K562 (cell line): ENCODE data around the gene ZSCAN32. TPM values are rescaled to one million over a fixed set of nuclear protein-coding genes. Genes with fewer than 3 reads are reported as not detected.

Experiments used
- BCL6 ChIP-seq: fragments of 250-450 bp; sonication (Bioruptor Pico); IDR thresholded peaks from 2 replicates; pipeline ENCODE4 v1.4.0; 2020
- EHMT2 ChIP-seq: fragments of 450-650 bp; IDR thresholded peaks from 2 replicates; pipeline ENCODE4 v1.6.1; 2018; ENCODE audit warnings: antibody characterized with exemption
- GABPB1 ChIP-seq: sonication (generic); formaldehyde crosslinking; IDR thresholded peaks from 2 replicates; pipeline ENCODE4 v1.8.0; 2022; ENCODE audit warnings: mild to moderate bottlenecking, missing genetic modification reagents
- NCOA6 ChIP-seq: fragments of 450-650 bp; IDR thresholded peaks from 2 replicates; pipeline ENCODE4 v1.6.1; 2017; ENCODE audit warnings: mild to moderate bottlenecking
- PML ChIP-seq: IDR thresholded peaks from 2 replicates; pipeline ENCODE4 v1.6.1; 2012; ENCODE audit warnings: low read length, inconsistent platforms
- TCF7 ChIP-seq: sonication (generic); IDR thresholded peaks from 2 replicates; pipeline ENCODE4 v1.6.1; 2016; ENCODE audit warnings: antibody characterized with exemption, borderline replicate concordance
- ZNF197 ChIP-seq: fragments of 200-800 bp; sonication (Bioruptor generic); IDR thresholded peaks from 2 replicates; pipeline ENCODE4 v1.6.1; 2016; ENCODE audit warnings: low read depth, missing genetic modification characterization, missing compliant biosample characterization
- polyA plus RNA-seq, 8 experiments: library from polyadenylated mRNA; depleted of rRNA in 4 of 8; stranded (reverse) in 5 of 8; unstranded in 3 of 8; fragments of >200 nt; fragmentation: Nextera tagmentation in 2 of 8; fragmentation: Illumina TruSeq in 1 of 8; extraction: Ambion mirVana in 2 of 8; extraction: Trizol in 1 of 8; gene quantifications; 2 replicates each; pipeline versions ENCODE4 v1.2.1 to v1.2.3, GENCODE V29; 2011 to 2014; ENCODE audit warnings: inconsistent platforms in 1 of 8, missing spikeins in 1 of 8
- total RNA-seq, 7 experiments: library from RNA; depleted of rRNA in 6 of 7; stranded (reverse); fragments of >200 nt in 6 of 7; fragmentation: Illumina TruSeq in 2 of 7; extraction: Trizol in 2 of 7; gene quantifications; 2 replicates each; pipeline versions ENCODE4 v1.2.1 to v1.2.3, GENCODE V29; 2011 to 2021; ENCODE audit warnings: low replicate concordance in 1 of 7
- TF ChIP-seq, protein P1 (sequence below): fragments of 450-650 bp; IDR thresholded peaks from 2 replicates; pipeline ENCODE4 v1.6.1; 2016; ENCODE audit warnings: mild to moderate bottlenecking, moderate library complexity
- TF ChIP-seq, protein P2 (sequence below): sonication (generic); formaldehyde crosslinking; IDR thresholded peaks from 2 replicates; pipeline ENCODE4 v1.8.1; 2022; ENCODE audit warnings: missing genetic modification reagents
- TF ChIP-seq, protein P3 (sequence below): sonication (generic); formaldehyde crosslinking; IDR thresholded peaks from 2 replicates; pipeline ENCODE4 v1.8.0; 2022; ENCODE audit warnings: mild to moderate bottlenecking, missing genetic modification reagents
- TF ChIP-seq, protein P4 (sequence below): fragments of 450-650 bp; IDR thresholded peaks from 2 replicates; pipeline ENCODE4 v1.6.1; 2016; ENCODE audit warnings: borderline replicate concordance

The ZSCAN32 gene
- total and polyA plus RNA-seq, 9 of the 15 experiments (the other 6 are each of a cell fraction or from before 2014, with no cell fraction given) = 16.0 to 29.4 (median 19.2) TPM

DNA sequence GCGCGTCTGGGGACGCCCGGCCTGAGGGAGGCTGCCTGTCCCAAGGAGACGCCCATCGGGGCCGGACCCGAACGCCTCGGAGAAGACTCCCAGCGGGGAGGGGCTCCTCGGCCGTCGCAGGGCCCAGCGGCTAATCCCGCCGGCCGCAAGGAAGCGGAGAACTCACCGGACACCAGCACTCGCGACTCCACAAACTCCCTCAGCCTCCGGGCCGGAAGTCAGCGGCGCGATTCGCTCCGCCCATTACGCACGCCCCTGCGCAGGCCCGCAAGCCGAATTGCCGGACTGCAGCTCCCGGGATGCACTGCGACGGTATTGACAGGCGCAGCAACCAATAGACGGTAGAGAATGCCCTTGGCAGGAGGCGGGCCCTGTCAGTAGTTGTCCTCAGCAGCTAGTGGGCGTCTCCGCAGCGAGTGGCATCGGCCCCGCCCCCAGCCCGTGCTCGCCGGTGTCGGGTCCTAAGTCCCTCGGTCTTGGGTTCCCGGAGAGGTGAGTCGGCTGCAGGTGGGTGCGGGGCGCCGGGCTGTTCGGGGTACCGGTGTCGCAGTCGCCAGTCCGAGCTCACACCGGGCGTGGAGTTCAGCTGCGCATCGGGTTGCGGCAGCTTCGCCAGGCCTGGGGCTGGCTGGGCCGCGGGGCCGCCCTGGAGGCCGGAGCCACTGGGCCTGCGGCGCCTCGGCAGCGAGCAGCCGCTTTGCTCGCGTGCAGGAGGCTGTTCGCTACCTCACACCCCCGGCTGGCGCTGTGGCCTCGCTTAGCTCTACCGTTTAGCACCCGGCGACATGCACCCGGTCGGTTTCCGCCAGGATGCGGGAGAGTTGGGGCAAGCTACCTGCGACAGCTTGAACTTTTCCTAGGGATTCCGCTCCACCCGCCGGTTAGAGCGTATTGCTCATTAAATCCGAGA is at the start of gene ZSCAN32, which contains the start of gene ZNF174 (continued):
- TF ChIP-seq, protein P1, sequence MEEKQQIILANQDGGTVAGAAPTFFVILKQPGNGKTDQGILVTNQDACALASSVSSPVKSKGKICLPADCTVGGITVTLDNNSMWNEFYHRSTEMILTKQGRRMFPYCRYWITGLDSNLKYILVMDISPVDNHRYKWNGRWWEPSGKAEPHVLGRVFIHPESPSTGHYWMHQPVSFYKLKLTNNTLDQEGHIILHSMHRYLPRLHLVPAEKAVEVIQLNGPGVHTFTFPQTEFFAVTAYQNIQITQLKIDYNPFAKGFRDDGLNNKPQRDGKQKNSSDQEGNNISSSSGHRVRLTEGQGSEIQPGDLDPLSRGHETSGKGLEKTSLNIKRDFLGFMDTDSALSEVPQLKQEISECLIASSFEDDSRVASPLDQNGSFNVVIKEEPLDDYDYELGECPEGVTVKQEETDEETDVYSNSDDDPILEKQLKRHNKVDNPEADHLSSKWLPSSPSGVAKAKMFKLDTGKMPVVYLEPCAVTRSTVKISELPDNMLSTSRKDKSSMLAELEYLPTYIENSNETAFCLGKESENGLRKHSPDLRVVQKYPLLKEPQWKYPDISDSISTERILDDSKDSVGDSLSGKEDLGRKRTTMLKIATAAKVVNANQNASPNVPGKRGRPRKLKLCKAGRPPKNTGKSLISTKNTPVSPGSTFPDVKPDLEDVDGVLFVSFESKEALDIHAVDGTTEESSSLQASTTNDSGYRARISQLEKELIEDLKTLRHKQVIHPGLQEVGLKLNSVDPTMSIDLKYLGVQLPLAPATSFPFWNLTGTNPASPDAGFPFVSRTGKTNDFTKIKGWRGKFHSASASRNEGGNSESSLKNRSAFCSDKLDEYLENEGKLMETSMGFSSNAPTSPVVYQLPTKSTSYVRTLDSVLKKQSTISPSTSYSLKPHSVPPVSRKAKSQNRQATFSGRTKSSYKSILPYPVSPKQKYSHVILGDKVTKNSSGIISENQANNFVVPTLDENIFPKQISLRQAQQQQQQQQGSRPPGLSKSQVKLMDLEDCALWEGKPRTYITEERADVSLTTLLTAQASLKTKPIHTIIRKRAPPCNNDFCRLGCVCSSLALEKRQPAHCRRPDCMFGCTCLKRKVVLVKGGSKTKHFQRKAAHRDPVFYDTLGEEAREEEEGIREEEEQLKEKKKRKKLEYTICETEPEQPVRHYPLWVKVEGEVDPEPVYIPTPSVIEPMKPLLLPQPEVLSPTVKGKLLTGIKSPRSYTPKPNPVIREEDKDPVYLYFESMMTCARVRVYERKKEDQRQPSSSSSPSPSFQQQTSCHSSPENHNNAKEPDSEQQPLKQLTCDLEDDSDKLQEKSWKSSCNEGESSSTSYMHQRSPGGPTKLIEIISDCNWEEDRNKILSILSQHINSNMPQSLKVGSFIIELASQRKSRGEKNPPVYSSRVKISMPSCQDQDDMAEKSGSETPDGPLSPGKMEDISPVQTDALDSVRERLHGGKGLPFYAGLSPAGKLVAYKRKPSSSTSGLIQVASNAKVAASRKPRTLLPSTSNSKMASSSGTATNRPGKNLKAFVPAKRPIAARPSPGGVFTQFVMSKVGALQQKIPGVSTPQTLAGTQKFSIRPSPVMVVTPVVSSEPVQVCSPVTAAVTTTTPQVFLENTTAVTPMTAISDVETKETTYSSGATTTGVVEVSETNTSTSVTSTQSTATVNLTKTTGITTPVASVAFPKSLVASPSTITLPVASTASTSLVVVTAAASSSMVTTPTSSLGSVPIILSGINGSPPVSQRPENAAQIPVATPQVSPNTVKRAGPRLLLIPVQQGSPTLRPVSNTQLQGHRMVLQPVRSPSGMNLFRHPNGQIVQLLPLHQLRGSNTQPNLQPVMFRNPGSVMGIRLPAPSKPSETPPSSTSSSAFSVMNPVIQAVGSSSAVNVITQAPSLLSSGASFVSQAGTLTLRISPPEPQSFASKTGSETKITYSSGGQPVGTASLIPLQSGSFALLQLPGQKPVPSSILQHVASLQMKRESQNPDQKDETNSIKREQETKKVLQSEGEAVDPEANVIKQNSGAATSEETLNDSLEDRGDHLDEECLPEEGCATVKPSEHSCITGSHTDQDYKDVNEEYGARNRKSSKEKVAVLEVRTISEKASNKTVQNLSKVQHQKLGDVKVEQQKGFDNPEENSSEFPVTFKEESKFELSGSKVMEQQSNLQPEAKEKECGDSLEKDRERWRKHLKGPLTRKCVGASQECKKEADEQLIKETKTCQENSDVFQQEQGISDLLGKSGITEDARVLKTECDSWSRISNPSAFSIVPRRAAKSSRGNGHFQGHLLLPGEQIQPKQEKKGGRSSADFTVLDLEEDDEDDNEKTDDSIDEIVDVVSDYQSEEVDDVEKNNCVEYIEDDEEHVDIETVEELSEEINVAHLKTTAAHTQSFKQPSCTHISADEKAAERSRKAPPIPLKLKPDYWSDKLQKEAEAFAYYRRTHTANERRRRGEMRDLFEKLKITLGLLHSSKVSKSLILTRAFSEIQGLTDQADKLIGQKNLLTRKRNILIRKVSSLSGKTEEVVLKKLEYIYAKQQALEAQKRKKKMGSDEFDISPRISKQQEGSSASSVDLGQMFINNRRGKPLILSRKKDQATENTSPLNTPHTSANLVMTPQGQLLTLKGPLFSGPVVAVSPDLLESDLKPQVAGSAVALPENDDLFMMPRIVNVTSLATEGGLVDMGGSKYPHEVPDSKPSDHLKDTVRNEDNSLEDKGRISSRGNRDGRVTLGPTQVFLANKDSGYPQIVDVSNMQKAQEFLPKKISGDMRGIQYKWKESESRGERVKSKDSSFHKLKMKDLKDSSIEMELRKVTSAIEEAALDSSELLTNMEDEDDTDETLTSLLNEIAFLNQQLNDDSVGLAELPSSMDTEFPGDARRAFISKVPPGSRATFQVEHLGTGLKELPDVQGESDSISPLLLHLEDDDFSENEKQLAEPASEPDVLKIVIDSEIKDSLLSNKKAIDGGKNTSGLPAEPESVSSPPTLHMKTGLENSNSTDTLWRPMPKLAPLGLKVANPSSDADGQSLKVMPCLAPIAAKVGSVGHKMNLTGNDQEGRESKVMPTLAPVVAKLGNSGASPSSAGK = peak; percentile 93
- TF ChIP-seq, protein P2, sequence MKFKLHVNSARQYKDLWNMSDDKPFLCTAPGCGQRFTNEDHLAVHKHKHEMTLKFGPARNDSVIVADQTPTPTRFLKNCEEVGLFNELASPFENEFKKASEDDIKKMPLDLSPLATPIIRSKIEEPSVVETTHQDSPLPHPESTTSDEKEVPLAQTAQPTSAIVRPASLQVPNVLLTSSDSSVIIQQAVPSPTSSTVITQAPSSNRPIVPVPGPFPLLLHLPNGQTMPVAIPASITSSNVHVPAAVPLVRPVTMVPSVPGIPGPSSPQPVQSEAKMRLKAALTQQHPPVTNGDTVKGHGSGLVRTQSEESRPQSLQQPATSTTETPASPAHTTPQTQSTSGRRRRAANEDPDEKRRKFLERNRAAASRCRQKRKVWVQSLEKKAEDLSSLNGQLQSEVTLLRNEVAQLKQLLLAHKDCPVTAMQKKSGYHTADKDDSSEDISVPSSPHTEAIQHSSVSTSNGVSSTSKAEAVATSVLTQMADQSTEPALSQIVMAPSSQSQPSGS = no peak
- TF ChIP-seq ZNF197 = 0 out of 2 replicates have a peak, but pooled peaks have one; percentile 76
- peak; percentile 37; the same call in 1 of the 2 replicates for TF ChIP-seq PML
- TF ChIP-seq, protein P3, sequence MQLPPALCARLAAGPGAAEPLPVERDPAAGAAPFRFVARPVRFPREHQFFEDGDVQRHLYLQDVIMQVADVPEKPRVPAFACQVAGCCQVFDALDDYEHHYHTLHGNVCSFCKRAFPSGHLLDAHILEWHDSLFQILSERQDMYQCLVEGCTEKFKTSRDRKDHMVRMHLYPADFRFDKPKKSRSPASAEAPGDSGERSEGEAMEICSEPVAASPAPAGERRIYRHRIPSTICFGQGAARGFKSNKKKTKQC (CRISPR knock-in tag) = peak; percentile 66; the same call in 1 of the 2 replicates
- no peak for TF ChIP-seq BCL6 (CRISPR knock-in tag)
- TF ChIP-seq, protein P4, sequence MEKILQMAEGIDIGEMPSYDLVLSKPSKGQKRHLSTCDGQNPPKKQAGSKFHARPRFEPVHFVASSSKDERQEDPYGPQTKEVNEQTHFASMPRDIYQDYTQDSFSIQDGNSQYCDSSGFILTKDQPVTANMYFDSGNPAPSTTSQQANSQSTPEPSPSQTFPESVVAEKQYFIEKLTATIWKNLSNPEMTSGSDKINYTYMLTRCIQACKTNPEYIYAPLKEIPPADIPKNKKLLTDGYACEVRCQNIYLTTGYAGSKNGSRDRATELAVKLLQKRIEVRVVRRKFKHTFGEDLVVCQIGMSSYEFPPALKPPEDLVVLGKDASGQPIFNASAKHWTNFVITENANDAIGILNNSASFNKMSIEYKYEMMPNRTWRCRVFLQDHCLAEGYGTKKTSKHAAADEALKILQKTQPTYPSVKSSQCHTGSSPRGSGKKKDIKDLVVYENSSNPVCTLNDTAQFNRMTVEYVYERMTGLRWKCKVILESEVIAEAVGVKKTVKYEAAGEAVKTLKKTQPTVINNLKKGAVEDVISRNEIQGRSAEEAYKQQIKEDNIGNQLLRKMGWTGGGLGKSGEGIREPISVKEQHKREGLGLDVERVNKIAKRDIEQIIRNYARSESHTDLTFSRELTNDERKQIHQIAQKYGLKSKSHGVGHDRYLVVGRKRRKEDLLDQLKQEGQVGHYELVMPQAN = 0 out of 2 replicates have a peak, but pooled peaks have one; percentile 6
- no peak for TF ChIP-seq EHMT2
- no peak for TF ChIP-seq NCOA6
- no peak for TF ChIP-seq TCF7
- TF ChIP-seq GABPB1 (CRISPR knock-in tag) = peak; percentile 94
